ENCODE measurements around the gene CDC42BPA. TPM values are rescaled to one million over a fixed set of nuclear protein-coding genes. Genes with fewer than 3 reads are reported as not detected.

CDC42BPA gene
- total RNA-seq, 1 donor from 2014 or later, result 40.3 TPM

GRCh38 chr1:227311389-227312001 is 6.8 kb downstream of the CDC42BPA start:
- H3K4me1 ChIP-seq, result peaks cover 49% of the 10 kb centered on the region
- ATAC-seq (no peak), DNase-seq (no peak)
- H3K27me3 ChIP-seq (ENCODE audit: low read depth), result no peaks in the 10 kb centered on the region
- H3K27ac ChIP-seq, result no peak overlapping the region
- TF ChIP-seq CTCF (IDR thresholded peaks at IDR 0.05), result no peak
- H3K4me3 ChIP-seq, result no peak overlapping the region
- no peaks in the 10 kb centered on the region for H3K36me3 ChIP-seq
- intact Hi-C loops (cut with DNase I), result no loop called here
- no peaks in the 10 kb centered on the region for H3K9me3 ChIP-seq

- no peaks in the 10 kb centered on the region for H3K9me3 ChIP-seq
- H3K27ac ChIP-seq, result no peak overlapping the region
- no peak for TF ChIP-seq CTCF (IDR thresholded peaks at IDR 0.05)
- DNase-seq (no peak), ATAC-seq (peak in 1 of 2 donors; percentile 59)
- intact Hi-C loops (cut with DNase I), result no loop called here
- peaks cover 35% of the 10 kb centered on the region for H3K4me1 ChIP-seq
- no peaks in the 10 kb centered on the region for H3K27me3 ChIP-seq (ENCODE audit: low read depth)
- no peak overlapping the region for H3K4me3 ChIP-seq
- H3K36me3 ChIP-seq, result no peaks in the 10 kb centered on the region
Measured at GRCh38 chr1:227308367-227309336, 9.6 kb downstream of the CDC42BPA start.

- no peak for ATAC-seq
Measured at GRCh38 chr1:227306689-227307088, 11.6 kb downstream of the CDC42BPA start.

DNA sequence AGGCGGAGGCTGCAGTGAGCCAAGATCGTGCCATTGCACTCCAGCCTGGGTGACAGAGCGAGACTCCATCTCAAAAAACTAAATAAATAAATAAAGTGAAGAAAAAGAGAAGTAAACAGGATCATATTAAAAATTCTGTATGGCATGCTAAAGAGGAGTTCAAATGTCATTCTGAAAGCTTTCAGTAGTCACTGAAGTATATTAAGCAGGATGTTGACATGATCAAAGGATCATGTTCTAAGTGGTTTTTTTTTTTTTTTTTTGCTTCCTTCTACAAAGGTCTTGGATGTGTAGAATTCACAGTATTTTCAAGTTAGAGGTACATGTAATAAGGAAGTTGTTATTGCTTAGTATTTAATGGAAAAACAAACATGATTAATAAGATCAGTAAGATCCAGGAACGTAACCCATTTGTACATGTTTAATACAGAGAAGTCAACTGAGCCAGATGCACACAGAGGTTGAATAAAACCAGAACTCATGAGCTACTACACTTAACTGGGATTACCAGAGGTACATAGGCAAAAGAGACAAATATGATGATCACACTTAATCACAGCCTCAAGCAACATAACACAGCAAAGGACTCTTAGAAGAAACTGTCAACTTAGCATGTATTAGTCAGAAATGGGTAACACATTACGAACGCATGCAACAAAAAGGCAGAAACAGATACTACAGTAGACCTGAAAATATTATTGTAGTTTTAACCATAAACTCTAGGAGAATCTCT is 12.2 kb downstream of the CDC42BPA start:
- Histone ChIP-seq H3K36me3 (no peaks in the 10 kb centered on the region), H3K9me3 (no peaks in the 10 kb centered on the region), H3K4me1 (peaks cover 20% of the 10 kb centered on the region), H3K4me3 (no peak overlapping the region), H3K27ac (no peak overlapping the region), H3K27me3 (ENCODE audit: low read depth) (no peaks in the 10 kb centered on the region)
- DNase-seq, result no peak
- no peak for ATAC-seq
- no peak for TF ChIP-seq CTCF (IDR thresholded peaks at IDR 0.05)
- intact Hi-C loops (cut with DNase I), result no loop called here

More at GRCh38 chr1:227306689-227307088, 11.6 kb downstream of the CDC42BPA start:
- Histone ChIP-seq H3K4me1 (peaks cover 21% of the 10 kb centered on the region), H3K27me3 (ENCODE audit: low read depth) (no peaks in the 10 kb centered on the region), H3K9me3 (no peaks in the 10 kb centered on the region), H3K27ac (no peak overlapping the region), H3K36me3 (no peaks in the 10 kb centered on the region), H3K4me3 (no peak overlapping the region)
- intact Hi-C loops (cut with DNase I), result no loop called here
- TF ChIP-seq CTCF (IDR thresholded peaks at IDR 0.05), result no peak
- DNase-seq, result no peak

GRCh38 chr1:227304665-227305064 is 13.6 kb downstream of the CDC42BPA start:
- Histone ChIP-seq H3K36me3 (no peaks in the 10 kb centered on the region), H3K4me1 (peaks cover 16% of the 10 kb centered on the region), H3K9me3 (no peaks in the 10 kb centered on the region), H3K27me3 (ENCODE audit: low read depth) (no peaks in the 10 kb centered on the region), H3K4me3 (no peak overlapping the region), H3K27ac (no peak overlapping the region)
- intact Hi-C loops (cut with DNase I), result no loop called here
- DNase-seq, result no peak
- ATAC-seq, result no peak
- TF ChIP-seq CTCF (IDR thresholded peaks at IDR 0.05), result no peak
